GM23338 (cell line): ENCODE data around the gene JMY. TPM values are rescaled to one million over a fixed set of nuclear protein-coding genes. Genes with fewer than 3 reads are reported as not detected.

ENCODE experiments used
- ATAC-seq: fragments of 200-7000 bp; cut with Tn5 transposase; 3 replicates; pipeline ENCODE4 v1.9.1; 2020
- DNase-seq: peaks from one replicate; pipeline ENCODE4 v3.0.0-alpha.2; 2015; ENCODE audit warnings: low spot score
- H2AFZ ChIP-seq: fragments of 200-600 bp; sonication (generic); 2 replicates; pipeline ENCODE4 v1.8.0; 2016; ENCODE audit warnings: antibody characterized with exemption, mild to moderate bottlenecking, moderate library complexity
- H3F3A ChIP-seq: fragments of 200-600 bp; sonication (generic); replicated peaks from 2 replicates; pipeline ENCODE4 v1.8.0; 2017; ENCODE audit warnings: antibody characterized with exemption, mixed run types, low read depth
- H3K27ac ChIP-seq: fragments of 200-600 bp; sonication (generic); 2 replicates; pipeline ENCODE4 v1.6.1; 2016; ENCODE audit warnings: low read depth
- H3K27me3 ChIP-seq: fragments of 200-600 bp; sonication (generic); 2 replicates; pipeline ENCODE4 v1.8.0; 2016; ENCODE audit warnings: mild to moderate bottlenecking, mixed run types, moderate library complexity; ENCODE audit not compliant: insufficient read depth
- H3K36me3 ChIP-seq: fragments of 200-600 bp; sonication (generic); 2 replicates; pipeline ENCODE4 v1.8.0; 2016; ENCODE audit warnings: mild to moderate bottlenecking; ENCODE audit not compliant: insufficient read depth
- H3K4me1 ChIP-seq: fragments of 200-600 bp; sonication (generic); 2 replicates; pipeline ENCODE4 v1.8.0; 2016; ENCODE audit warnings: mild to moderate bottlenecking, moderate library complexity; ENCODE audit not compliant: insufficient read depth
- H3K4me2 ChIP-seq: fragments of 200-600 bp; sonication (generic); 2 replicates; pipeline ENCODE4 v1.7.1; 2017; ENCODE audit warnings: mixed run types
- H3K4me3 ChIP-seq: fragments of 200-600 bp; sonication (generic); 2 replicates; pipeline ENCODE4 v1.6.1; 2016; ENCODE audit warnings: mixed run types
- H3K79me2 ChIP-seq: fragments of 200-600 bp; sonication (generic); replicated peaks from 2 replicates; pipeline ENCODE4 v1.8.0; 2017; ENCODE audit warnings: mild to moderate bottlenecking; ENCODE audit not compliant: insufficient read depth
- H3K9me2 ChIP-seq: fragments of 200-600 bp; sonication (generic); 2 replicates; pipeline ENCODE4 v1.8.0; 2017; ENCODE audit not compliant: insufficient read depth
- H4K20me1 ChIP-seq: fragments of 200-600 bp; sonication (generic); replicated peaks from 2 replicates; pipeline ENCODE4 v1.8.0; 2017; ENCODE audit warnings: mild to moderate bottlenecking; ENCODE audit not compliant: insufficient read depth
- H3K27ac Mint-ChIP-seq: 2 replicates; pipeline ENCODE4 v1.8.0; 2020; ENCODE audit warnings: inconsistent platforms, mild to moderate bottlenecking, moderate library complexity, mixed read lengths
- H3K27me3 Mint-ChIP-seq: 3 replicates; pipeline ENCODE4 v1.8.0; 2022; ENCODE audit warnings: low read depth, mild to moderate bottlenecking, moderate library complexity, mixed read lengths, inconsistent platforms; ENCODE audit not compliant: insufficient read depth, poor library complexity
- H3K36me3 Mint-ChIP-seq: 3 replicates; pipeline ENCODE4 v1.8.0; 2021; ENCODE audit warnings: low read depth, mild to moderate bottlenecking, inconsistent platforms, moderate library complexity, mixed read lengths
- H3K4me1 Mint-ChIP-seq: 3 replicates; pipeline ENCODE4 v1.8.0; 2020; ENCODE audit warnings: mild to moderate bottlenecking, inconsistent platforms, mixed read lengths
- H3K4me3 Mint-ChIP-seq: 3 replicates; pipeline ENCODE4 v1.8.0; 2021; ENCODE audit warnings: moderate library complexity, mild to moderate bottlenecking, inconsistent platforms, mixed read lengths
- H3K9me3 Mint-ChIP-seq: 3 replicates; pipeline ENCODE4 v1.8.0; 2020; ENCODE audit warnings: moderate library complexity, mild to moderate bottlenecking, inconsistent platforms, mixed read lengths
- CREB1 ChIP-seq: fragments of 250-450 bp; sonication (Bioruptor Pico); IDR thresholded peaks from 2 replicates; pipeline ENCODE4 v1.5.0; 2020; ENCODE audit warnings: low read depth, mild to moderate bottlenecking, moderate library complexity
- EZH2phosphoT487 ChIP-seq: fragments of 200-600 bp; sonication (generic); IDR thresholded peaks from one replicate; pipeline ENCODE4 v1.8.1; 2018; ENCODE audit warnings: antibody characterized with exemption; ENCODE audit not compliant: unreplicated experiment
- JUNB ChIP-seq: IDR thresholded peaks from one replicate; pipeline ENCODE4 v1.6.1; 2016; ENCODE audit warnings: antibody characterized with exemption; ENCODE audit not compliant: unreplicated experiment
- NANOG ChIP-seq: IDR thresholded peaks from 2 replicates; pipeline ENCODE4 v1.6.1; 2016; ENCODE audit warnings: antibody characterized with exemption, borderline replicate concordance
- STAT1 ChIP-seq: IDR thresholded peaks from one replicate; pipeline ENCODE4 v1.6.1; 2016; ENCODE audit warnings: antibody characterized with exemption; ENCODE audit not compliant: unreplicated experiment
- polyA plus RNA-seq: library from polyadenylated mRNA; unstranded; fragments of >200 nt; fragmentation: Nextera tagmentation; extraction: Ambion mirVana; gene quantifications from 2 replicates; pipeline ENCODE4 v1.2.1, GENCODE V29; 2016
- total RNA-seq: library from RNA; depleted of rRNA; stranded (reverse); fragments of >200 nt; shearing (Covaris generic); gene quantifications from 2 replicates; pipeline ENCODE4 v1.2.3, GENCODE V29; 2014
- TF ChIP-seq, protein P1 (sequence below): IDR thresholded peaks from 2 replicates; pipeline ENCODE4 v1.6.1; 2016; ENCODE audit warnings: antibody characterized with exemption
- TF ChIP-seq, protein P2 (sequence below): IDR thresholded peaks from one replicate; pipeline ENCODE4 v1.6.1; 2018; ENCODE audit warnings: antibody characterized with exemption; ENCODE audit not compliant: unreplicated experiment
- TF ChIP-seq, protein P3 (sequence below): fragments of 250-450 bp; sonication (Bioruptor Pico); IDR thresholded peaks from 2 replicates; pipeline ENCODE4 v1.5.0; 2020; ENCODE audit warnings: mild to moderate bottlenecking, moderate library complexity
- TF ChIP-seq, protein P4 (sequence below), 2 experiments: fragments of 200-600 bp in 1 of 2; sonication (generic) in 1 of 2; conservative IDR thresholded peaks; 2 replicates each; pipeline versions ENCODE4 v1.5.1 to v1.6.1; 2016 to 2017; ENCODE audit warnings: antibody characterized with exemption in 2 of 2, low read depth in 2 of 2, mild to moderate bottlenecking in 2 of 2, moderate library complexity in 1 of 2

The JMY gene
- total and polyA plus RNA-seq, 2 experiments from 2014 or later, result 6.2 to 18.4 TPM

DNA sequence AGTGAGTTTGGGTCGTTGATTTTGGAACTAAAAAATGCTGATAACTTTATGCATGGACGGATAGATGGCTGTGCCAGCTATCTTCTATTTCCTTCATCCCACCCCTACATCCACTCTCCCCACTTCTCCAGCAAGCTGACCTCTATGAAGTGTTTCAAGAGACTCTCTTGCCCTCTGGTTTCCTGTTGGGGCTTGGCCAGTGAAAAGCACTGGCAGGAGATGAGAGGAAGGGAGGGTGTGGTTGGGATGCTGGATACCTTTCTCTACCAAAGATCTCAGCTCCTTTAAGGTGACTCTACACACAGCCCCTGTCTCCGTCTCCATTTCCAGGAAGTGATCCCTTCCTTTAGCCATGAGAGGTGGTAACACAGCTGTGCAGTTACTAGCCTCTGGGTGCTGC lies 30.0 kb upstream of the JMY start (continued):
- TF ChIP-seq, protein P1, sequence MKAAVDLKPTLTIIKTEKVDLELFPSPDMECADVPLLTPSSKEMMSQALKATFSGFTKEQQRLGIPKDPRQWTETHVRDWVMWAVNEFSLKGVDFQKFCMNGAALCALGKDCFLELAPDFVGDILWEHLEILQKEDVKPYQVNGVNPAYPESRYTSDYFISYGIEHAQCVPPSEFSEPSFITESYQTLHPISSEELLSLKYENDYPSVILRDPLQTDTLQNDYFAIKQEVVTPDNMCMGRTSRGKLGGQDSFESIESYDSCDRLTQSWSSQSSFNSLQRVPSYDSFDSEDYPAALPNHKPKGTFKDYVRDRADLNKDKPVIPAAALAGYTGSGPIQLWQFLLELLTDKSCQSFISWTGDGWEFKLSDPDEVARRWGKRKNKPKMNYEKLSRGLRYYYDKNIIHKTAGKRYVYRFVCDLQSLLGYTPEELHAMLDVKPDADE, result no peak
- TF ChIP-seq STAT1 (no peak), CREB1 (CRISPR knock-in tag) (no peak)
- TF ChIP-seq, protein P2, sequence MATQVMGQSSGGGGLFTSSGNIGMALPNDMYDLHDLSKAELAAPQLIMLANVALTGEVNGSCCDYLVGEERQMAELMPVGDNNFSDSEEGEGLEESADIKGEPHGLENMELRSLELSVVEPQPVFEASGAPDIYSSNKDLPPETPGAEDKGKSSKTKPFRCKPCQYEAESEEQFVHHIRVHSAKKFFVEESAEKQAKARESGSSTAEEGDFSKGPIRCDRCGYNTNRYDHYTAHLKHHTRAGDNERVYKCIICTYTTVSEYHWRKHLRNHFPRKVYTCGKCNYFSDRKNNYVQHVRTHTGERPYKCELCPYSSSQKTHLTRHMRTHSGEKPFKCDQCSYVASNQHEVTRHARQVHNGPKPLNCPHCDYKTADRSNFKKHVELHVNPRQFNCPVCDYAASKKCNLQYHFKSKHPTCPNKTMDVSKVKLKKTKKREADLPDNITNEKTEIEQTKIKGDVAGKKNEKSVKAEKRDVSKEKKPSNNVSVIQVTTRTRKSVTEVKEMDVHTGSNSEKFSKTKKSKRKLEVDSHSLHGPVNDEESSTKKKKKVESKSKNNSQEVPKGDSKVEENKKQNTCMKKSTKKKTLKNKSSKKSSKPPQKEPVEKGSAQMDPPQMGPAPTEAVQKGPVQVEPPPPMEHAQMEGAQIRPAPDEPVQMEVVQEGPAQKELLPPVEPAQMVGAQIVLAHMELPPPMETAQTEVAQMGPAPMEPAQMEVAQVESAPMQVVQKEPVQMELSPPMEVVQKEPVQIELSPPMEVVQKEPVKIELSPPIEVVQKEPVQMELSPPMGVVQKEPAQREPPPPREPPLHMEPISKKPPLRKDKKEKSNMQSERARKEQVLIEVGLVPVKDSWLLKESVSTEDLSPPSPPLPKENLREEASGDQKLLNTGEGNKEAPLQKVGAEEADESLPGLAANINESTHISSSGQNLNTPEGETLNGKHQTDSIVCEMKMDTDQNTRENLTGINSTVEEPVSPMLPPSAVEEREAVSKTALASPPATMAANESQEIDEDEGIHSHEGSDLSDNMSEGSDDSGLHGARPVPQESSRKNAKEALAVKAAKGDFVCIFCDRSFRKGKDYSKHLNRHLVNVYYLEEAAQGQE, result no peak

DNA sequence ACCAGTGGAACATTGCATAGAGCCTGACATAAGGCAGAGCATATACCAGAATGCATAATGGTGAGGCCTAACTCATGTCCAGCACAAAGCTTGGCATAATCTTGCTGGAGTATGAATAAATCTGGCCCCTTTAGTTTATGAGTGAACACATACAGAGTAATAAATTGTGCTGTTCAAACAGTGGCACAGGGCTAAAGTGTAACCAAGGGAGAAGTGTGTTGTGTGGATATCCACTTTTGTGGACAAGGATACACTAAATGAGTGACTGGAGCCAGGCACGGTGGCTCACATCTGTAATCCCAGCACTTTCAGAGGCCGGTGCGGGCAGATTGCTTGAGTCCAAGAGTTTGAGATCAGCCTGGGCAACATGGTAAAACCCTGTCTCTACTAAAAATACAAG lies 29.4 kb upstream of the JMY start:
- Mint-ChIP-seq H3K4me3 (no peak overlapping the region), H3K9me3 (no peaks in the 10 kb centered on the region), H3K36me3 (no peaks in the 10 kb centered on the region), H3K4me1 (no peaks in the 10 kb centered on the region), H3K27me3 (peaks cover 3% of the 10 kb centered on the region), H3K27ac (no peak overlapping the region)
- no peak overlapping the region for H3K4me2 ChIP-seq
- DNase-seq (no peak), ATAC-seq (no peak)
- H4K20me1 ChIP-seq, result no peaks in the 10 kb centered on the region
- no peak overlapping the region for H2AFZ ChIP-seq
- H3K9me2 ChIP-seq, result no peaks in the 10 kb centered on the region
- H3K4me1 ChIP-seq, result no peaks in the 10 kb centered on the region
- H3K36me3 ChIP-seq, result no peaks in the 10 kb centered on the region
- no peaks in the 10 kb centered on the region for H3K27me3 ChIP-seq
- H3F3A ChIP-seq, result no peaks in the 10 kb centered on the region
- H3K4me3 ChIP-seq, result no peak overlapping the region
- H3K79me2 ChIP-seq, result no peaks in the 10 kb centered on the region
- no peak overlapping the region for H3K27ac ChIP-seq
- TF ChIP-seq CREB1 (CRISPR knock-in tag) (no peak), NANOG (no peak), EZH2phosphoT487 (no peak), JUNB (no peak)
- TF ChIP-seq, protein P3, sequence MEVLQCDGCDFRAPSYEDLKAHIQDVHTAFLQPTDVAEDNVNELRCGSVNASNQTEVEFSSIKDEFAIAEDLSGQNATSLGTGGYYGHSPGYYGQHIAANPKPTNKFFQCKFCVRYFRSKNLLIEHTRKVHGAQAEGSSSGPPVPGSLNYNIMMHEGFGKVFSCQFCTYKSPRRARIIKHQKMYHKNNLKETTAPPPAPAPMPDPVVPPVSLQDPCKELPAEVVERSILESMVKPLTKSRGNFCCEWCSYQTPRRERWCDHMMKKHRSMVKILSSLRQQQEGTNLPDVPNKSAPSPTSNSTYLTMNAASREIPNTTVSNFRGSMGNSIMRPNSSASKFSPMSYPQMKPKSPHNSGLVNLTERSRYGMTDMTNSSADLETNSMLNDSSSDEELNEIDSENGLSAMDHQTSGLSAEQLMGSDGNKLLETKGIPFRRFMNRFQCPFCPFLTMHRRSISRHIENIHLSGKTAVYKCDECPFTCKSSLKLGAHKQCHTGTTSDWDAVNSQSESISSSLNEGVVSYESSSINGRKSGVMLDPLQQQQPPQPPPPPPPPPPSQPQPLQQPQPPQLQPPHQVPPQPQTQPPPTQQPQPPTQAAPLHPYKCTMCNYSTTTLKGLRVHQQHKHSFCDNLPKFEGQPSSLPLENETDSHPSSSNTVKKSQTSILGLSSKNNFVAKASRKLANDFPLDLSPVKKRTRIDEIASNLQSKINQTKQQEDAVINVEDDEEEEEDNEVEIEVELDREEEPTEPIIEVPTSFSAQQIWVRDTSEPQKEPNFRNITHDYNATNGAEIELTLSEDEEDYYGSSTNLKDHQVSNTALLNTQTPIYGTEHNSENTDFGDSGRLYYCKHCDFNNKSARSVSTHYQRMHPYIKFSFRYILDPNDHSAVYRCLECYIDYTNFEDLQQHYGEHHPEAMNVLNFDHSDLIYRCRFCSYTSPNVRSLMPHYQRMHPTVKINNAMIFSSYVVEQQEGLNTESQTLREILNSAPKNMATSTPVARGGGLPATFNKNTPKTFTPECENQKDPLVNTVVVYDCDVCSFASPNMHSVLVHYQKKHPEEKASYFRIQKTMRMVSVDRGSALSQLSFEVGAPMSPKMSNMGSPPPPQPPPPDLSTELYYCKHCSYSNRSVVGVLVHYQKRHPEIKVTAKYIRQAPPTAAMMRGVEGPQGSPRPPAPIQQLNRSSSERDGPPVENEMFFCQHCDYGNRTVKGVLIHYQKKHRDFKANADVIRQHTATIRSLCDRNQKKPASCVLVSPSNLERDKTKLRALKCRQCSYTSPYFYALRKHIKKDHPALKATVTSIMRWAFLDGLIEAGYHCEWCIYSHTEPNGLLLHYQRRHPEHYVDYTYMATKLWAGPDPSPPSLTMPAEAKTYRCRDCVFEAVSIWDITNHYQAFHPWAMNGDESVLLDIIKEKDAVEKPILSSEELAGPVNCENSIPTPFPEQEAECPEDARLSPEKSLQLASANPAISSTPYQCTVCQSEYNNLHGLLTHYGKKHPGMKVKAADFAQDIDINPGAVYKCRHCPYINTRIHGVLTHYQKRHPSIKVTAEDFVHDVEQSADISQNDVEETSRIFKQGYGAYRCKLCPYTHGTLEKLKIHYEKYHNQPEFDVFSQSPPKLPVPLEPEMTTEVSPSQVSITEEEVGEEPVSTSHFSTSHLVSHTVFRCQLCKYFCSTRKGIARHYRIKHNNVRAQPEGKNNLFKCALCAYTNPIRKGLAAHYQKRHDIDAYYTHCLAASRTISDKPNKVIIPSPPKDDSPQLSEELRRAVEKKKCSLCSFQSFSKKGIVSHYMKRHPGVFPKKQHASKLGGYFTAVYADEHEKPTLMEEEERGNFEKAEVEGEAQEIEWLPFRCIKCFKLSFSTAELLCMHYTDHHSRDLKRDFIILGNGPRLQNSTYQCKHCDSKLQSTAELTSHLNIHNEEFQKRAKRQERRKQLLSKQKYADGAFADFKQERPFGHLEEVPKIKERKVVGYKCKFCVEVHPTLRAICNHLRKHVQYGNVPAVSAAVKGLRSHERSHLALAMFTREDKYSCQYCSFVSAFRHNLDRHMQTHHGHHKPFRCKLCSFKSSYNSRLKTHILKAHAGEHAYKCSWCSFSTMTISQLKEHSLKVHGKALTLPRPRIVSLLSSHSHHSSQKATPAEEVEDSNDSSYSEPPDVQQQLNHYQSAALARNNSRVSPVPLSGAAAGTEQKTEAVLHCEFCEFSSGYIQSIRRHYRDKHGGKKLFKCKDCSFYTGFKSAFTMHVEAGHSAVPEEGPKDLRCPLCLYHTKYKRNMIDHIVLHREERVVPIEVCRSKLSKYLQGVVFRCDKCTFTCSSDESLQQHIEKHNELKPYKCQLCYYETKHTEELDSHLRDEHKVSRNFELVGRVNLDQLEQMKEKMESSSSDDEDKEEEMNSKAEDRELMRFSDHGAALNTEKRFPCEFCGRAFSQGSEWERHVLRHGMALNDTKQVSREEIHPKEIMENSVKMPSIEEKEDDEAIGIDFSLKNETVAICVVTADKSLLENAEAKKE (CRISPR knock-in tag), result no peak
- TF ChIP-seq, protein P4, sequence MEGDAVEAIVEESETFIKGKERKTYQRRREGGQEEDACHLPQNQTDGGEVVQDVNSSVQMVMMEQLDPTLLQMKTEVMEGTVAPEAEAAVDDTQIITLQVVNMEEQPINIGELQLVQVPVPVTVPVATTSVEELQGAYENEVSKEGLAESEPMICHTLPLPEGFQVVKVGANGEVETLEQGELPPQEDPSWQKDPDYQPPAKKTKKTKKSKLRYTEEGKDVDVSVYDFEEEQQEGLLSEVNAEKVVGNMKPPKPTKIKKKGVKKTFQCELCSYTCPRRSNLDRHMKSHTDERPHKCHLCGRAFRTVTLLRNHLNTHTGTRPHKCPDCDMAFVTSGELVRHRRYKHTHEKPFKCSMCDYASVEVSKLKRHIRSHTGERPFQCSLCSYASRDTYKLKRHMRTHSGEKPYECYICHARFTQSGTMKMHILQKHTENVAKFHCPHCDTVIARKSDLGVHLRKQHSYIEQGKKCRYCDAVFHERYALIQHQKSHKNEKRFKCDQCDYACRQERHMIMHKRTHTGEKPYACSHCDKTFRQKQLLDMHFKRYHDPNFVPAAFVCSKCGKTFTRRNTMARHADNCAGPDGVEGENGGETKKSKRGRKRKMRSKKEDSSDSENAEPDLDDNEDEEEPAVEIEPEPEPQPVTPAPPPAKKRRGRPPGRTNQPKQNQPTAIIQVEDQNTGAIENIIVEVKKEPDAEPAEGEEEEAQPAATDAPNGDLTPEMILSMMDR (conservative IDR thresholded peaks at IDR 0.05; ENCODE audit: low read depth in 2 of 2), result no peak
- TF ChIP-seq, protein P2, result no peak
